IMR-90 (cell line): Measurements from ENCODE around the gene CALN1.

ENCODE experiments used
- BHLHE40 ChIP-seq: fragments of 150-350 bp; IDR thresholded peaks from 2 replicates; pipeline ENCODE4 v1.6.1; 2016; ENCODE audit warnings: mild to moderate bottlenecking, low read depth, low read length
- CEBPB ChIP-seq: IDR thresholded peaks from 2 replicates; pipeline ENCODE4 v1.6.1; 2012; ENCODE audit warnings: low read depth, low read length, improper control_type of control experiment
- MAFK ChIP-seq: IDR thresholded peaks from 2 replicates; pipeline ENCODE4 v1.6.1; 2012; ENCODE audit warnings: low read depth, low read length, improper control_type of control experiment
- MAZ ChIP-seq: IDR thresholded peaks from 2 replicates; pipeline ENCODE4 v1.6.1; 2012; ENCODE audit warnings: low read depth, mild to moderate bottlenecking, low read length, improper control_type of control experiment, moderate library complexity, borderline replicate concordance
- NFE2L2 ChIP-seq: fragments of 150-350 bp; IDR thresholded peaks from 2 replicates; pipeline ENCODE4 v1.6.1; 2016; ENCODE audit warnings: low read depth, mild to moderate bottlenecking, low read length
- POLR2A ChIP-seq: IDR thresholded peaks from 2 replicates; pipeline ENCODE4 v1.6.1; 2012; ENCODE audit warnings: mild to moderate bottlenecking, low read depth, low read length
- RAD21 ChIP-seq: IDR thresholded peaks from 2 replicates; pipeline ENCODE4 v1.6.1; 2012; ENCODE audit warnings: low read length, improper control_type of control experiment
- TF ChIP-seq, protein P1 (sequence below): conservative IDR thresholded peaks from 2 replicates; pipeline ENCODE4 v1.5.1; 2012; ENCODE audit warnings: mild to moderate bottlenecking, low read depth, low read length, improper control_type of control experiment

DNA sequence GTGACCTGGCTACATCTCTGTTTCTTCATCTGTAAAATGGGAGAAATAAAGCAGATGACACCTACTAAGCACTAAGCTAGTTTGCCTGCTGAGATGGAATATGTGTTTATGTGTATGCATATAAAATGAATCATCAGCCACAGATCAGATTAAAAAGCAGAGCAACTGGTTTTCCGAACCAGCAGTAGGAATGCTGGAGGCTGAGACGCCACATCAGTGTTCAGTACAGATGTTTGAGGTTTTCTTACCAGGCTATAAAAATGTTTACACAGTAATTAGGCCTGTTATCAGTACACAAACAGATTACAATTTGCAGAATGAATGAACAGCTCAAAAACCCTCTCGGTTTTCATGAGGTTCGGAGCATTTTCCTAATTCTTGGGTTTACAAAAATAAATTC is 85.8 kb downstream of the CALN1 start:
- TF ChIP-seq, protein P1, sequence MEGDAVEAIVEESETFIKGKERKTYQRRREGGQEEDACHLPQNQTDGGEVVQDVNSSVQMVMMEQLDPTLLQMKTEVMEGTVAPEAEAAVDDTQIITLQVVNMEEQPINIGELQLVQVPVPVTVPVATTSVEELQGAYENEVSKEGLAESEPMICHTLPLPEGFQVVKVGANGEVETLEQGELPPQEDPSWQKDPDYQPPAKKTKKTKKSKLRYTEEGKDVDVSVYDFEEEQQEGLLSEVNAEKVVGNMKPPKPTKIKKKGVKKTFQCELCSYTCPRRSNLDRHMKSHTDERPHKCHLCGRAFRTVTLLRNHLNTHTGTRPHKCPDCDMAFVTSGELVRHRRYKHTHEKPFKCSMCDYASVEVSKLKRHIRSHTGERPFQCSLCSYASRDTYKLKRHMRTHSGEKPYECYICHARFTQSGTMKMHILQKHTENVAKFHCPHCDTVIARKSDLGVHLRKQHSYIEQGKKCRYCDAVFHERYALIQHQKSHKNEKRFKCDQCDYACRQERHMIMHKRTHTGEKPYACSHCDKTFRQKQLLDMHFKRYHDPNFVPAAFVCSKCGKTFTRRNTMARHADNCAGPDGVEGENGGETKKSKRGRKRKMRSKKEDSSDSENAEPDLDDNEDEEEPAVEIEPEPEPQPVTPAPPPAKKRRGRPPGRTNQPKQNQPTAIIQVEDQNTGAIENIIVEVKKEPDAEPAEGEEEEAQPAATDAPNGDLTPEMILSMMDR, result no peak
- no peak for TF ChIP-seq NFE2L2
- no peak for TF ChIP-seq POLR2A
- no peak for TF ChIP-seq BHLHE40
- TF ChIP-seq RAD21, result no peak
- TF ChIP-seq MAFK, result no peak
- no peak for TF ChIP-seq MAZ
- TF ChIP-seq CEBPB, result no peak
